T-cell (primary cell): ENCODE results near the gene NPBWR2. TPM values are rescaled to one million over a fixed set of nuclear protein-coding genes. Genes with fewer than 3 reads are reported as not detected.

Experiments
- ATAC-seq, 4 experiments: fragments of 200-7000 bp in 3 of 4; fragments of 150-1000 bp in 1 of 4; cut with Tn5 transposase; replicated peaks in 1 of 4; 1 replicate in 3 of 4; 2 replicates in 1 of 4; pipeline ENCODE4 v1.10.0; 2021; ENCODE audit warnings: moderate library complexity in 3 of 4, mild to moderate bottlenecking in 2 of 4, moderate number of reproducible peaks in 1 of 4
- CTCF ChIA-PET, 2 donors: fragments of 300-600 bp; sonication (Branson Sonifier 250); formaldehyde crosslinking; loops; one replicate each; lab custom pipeline; 2022; ENCODE audit warnings: antibody characterized with exemption in 2 of 2; lab: Charles Lee
- POLR2A ChIA-PET, 2 donors: fragments of 300-600 bp; sonication (Branson Sonifier 250); formaldehyde crosslinking; loops; one replicate each; lab custom pipeline; 2022; ENCODE audit warnings: antibody characterized with exemption in 2 of 2; lab: Charles Lee
- DNase-seq, 35 experiments: peaks; one replicate each; pipeline versions ENCODE4 v3.0.0 to v3.0.0-alpha.2; 2013 to 2023
- H3K27ac ChIP-seq: one replicate; pipeline ENCODE4 v1.5.1; 2013; ENCODE audit warnings: low read length
- H3K27me3 ChIP-seq, 2 experiments: replicated peaks in 1 of 2; 1 replicate in 1 of 2; 2 replicates in 1 of 2; pipeline versions ENCODE4 v1.6.1 to v1.7.0; 2013; ENCODE audit warnings: low read length in 1 of 2, mixed read lengths in 1 of 2; ENCODE audit not compliant: control insufficient read depth in 2 of 2, insufficient read depth in 2 of 2; ENCODE audit errors: extremely low read depth in 1 of 2
- H3K36me3 ChIP-seq, 2 donors: 1 replicate in 1 of 2; 2 replicates in 1 of 2; pipeline versions ENCODE4 v1.6.1 to v1.7.0; 2013; ENCODE audit warnings: low read length in 1 of 2; ENCODE audit not compliant: control insufficient read depth in 2 of 2, insufficient read depth in 1 of 2; ENCODE audit errors: extremely low read depth in 1 of 2
- H3K4me1 ChIP-seq, 2 experiments: 1 replicate in 1 of 2; 2 replicates in 1 of 2; pipeline versions ENCODE4 v1.6.1 to v1.7.0; 2013; ENCODE audit warnings: low read length in 2 of 2, mixed read lengths in 1 of 2; ENCODE audit not compliant: insufficient read depth in 2 of 2, control insufficient read depth in 1 of 2; ENCODE audit errors: extremely low read depth in 1 of 2
- H3K4me3 ChIP-seq, 2 donors: 1 replicate in 1 of 2; 2 replicates in 1 of 2; pipeline versions ENCODE4 v1.5.1 to v1.7.0; 2013; ENCODE audit warnings: mild to moderate bottlenecking in 2 of 2, low read length in 1 of 2, moderate library complexity in 1 of 2; ENCODE audit not compliant: control insufficient read depth in 1 of 2; ENCODE audit errors: extremely low read depth in 1 of 2
- H3K9me3 ChIP-seq: 2 replicates; pipeline ENCODE4 v1.7.0; 2013
- H3K27ac Mint-ChIP-seq, 2 donors: one replicate each; pipeline ENCODE4 v1.8.0; 2020 to 2021; ENCODE audit warnings: mild to moderate bottlenecking in 2 of 2, mixed read lengths in 2 of 2
- H3K27me3 Mint-ChIP-seq, 2 donors: one replicate each; pipeline ENCODE4 v1.8.0; 2021 to 2022; ENCODE audit warnings: mixed read lengths in 2 of 2
- H3K36me3 Mint-ChIP-seq: one replicate; pipeline ENCODE4 v1.8.0; 2021; ENCODE audit warnings: mixed read lengths
- H3K4me1 Mint-ChIP-seq, 3 donors: one replicate each; pipeline ENCODE4 v1.8.0; 2020 to 2022; ENCODE audit warnings: mixed read lengths in 3 of 3, mild to moderate bottlenecking in 1 of 3
- H3K4me3 Mint-ChIP-seq, 3 donors: one replicate each; pipeline ENCODE4 v1.8.0; 2020 to 2022; ENCODE audit warnings: mild to moderate bottlenecking in 3 of 3, mixed read lengths in 3 of 3, moderate library complexity in 3 of 3
- H3K9me3 Mint-ChIP-seq, 3 donors: one replicate each; pipeline ENCODE4 v1.8.0; 2020 to 2022; ENCODE audit warnings: mixed read lengths in 3 of 3
- WGBS: methylation state at CpG from one replicate; pipeline ENCODE4 v1.1.5; 2013; ENCODE audit warnings: missing lambda C conversion rate; ENCODE audit not compliant: insufficient coverage; 5-methylcytosine and 5-hydroxymethylcytosine counted together
- total RNA-seq, 35 experiments: library from RNA in 6 of 35; stranded (reverse) in 6 of 35; fragments of 120-200 nt in 1 of 35; gene quantifications; one replicate each; pipeline versions ENCODE4 v1.2.1 to v1.2.4 and lab custom pipeline; 2013 to 2026

NPBWR2 gene
- total RNA-seq, 5 donors from 2014 or later (not counting 1 experiment from before 2014, with no cell fraction given), result not detected

- H3K27ac Mint-ChIP-seq, result no peak overlapping the region
- Histone ChIP-seq H3K4me1 (no peaks in the 10 kb centered on the region), H3K27me3 (peaks cover 0 to 27% of the 10 kb centered on the region in 2 experiments), H3K4me3 (no peak overlapping the region), H3K27ac (no peak overlapping the region), H3K9me3 (no peaks in the 10 kb centered on the region), H3K36me3 (no peaks in the 10 kb centered on the region)
- DNase-seq (no peak), ATAC-seq (no peak)
- POLR2A ChIA-PET, result no interaction called here
- CTCF ChIA-PET, result no interaction called here
- H3K9me3 Mint-ChIP-seq, result peaks cover 5 to 9% (median 5%) of the 10 kb centered on the region in 3 donors
- no peak overlapping the region for H3K4me3 Mint-ChIP-seq
- no peaks in the 10 kb centered on the region for H3K4me1 Mint-ChIP-seq
- H3K27me3 Mint-ChIP-seq, result peaks cover 0 to 7% of the 10 kb centered on the region in 2 donors
- 80% methylated on average over 1 of the region's 5 CpGs for WGBS
- no peaks in the 10 kb centered on the region for H3K36me3 Mint-ChIP-seq
Measured at GRCh38 chr20:64148581-64148980, 41.2 kb upstream of the NPBWR2 start.

GRCh38 chr20:64146936-64147477 is 39.6 kb upstream of the NPBWR2 start:
- peaks cover 5 to 9% (median 5%) of the 10 kb centered on the region in 3 donors for H3K9me3 Mint-ChIP-seq
- no peak overlapping the region for H3K4me3 Mint-ChIP-seq
- no peaks in the 10 kb centered on the region for H3K36me3 Mint-ChIP-seq
- ChIA-PET CTCF (no interaction called here), POLR2A (no interaction called here)
- Histone ChIP-seq H3K9me3 (no peaks in the 10 kb centered on the region), H3K27me3 (peaks cover 0 to 34% of the 10 kb centered on the region in 2 experiments), H3K36me3 (no peaks in the 10 kb centered on the region), H3K4me3 (no peak overlapping the region), H3K27ac (no peak overlapping the region), H3K4me1 (no peaks in the 10 kb centered on the region)
- ATAC-seq (no peak), DNase-seq (no peak)
- no peaks in the 10 kb centered on the region for H3K4me1 Mint-ChIP-seq
- WGBS, result 77% methylated on average over 8 of the region's 12 CpGs
- no peak overlapping the region for H3K27ac Mint-ChIP-seq
- H3K27me3 Mint-ChIP-seq, result peaks cover 3 to 9% of the 10 kb centered on the region in 2 donors

GRCh38 chr20:64146301-64146935 is 39.1 kb upstream of the NPBWR2 start:
- DNase-seq (no peak), ATAC-seq (no peak)
- Histone ChIP-seq H3K27ac (no peak overlapping the region), H3K4me3 (no peak overlapping the region), H3K36me3 (no peaks in the 10 kb centered on the region), H3K27me3 (peaks cover 0 to 34% of the 10 kb centered on the region in 2 experiments), H3K9me3 (no peaks in the 10 kb centered on the region), H3K4me1 (no peaks in the 10 kb centered on the region)
- Mint-ChIP-seq H3K4me1 (no peaks in the 10 kb centered on the region), H3K27ac (no peak overlapping the region), H3K27me3 (peaks cover 3 to 9% of the 10 kb centered on the region in 2 donors), H3K36me3 (no peaks in the 10 kb centered on the region), H3K4me3 (no peak overlapping the region), H3K9me3 (peaks cover 5 to 9% (median 5%) of the 10 kb centered on the region in 3 donors)
- ChIA-PET CTCF (no interaction called here), POLR2A (no interaction called here)
- 90% methylated on average over 3 of the region's 7 CpGs for WGBS

- peaks cover 3 to 14% of the 10 kb centered on the region in 2 donors for H3K27me3 Mint-ChIP-seq
- no peaks in the 10 kb centered on the region for H3K36me3 ChIP-seq
- ChIA-PET CTCF (no interaction called here), POLR2A (no interaction called here)
- peaks cover 5 to 9% (median 5%) of the 10 kb centered on the region in 3 donors for H3K9me3 Mint-ChIP-seq
- DNase-seq, result no peak
- no peak for ATAC-seq
- no peak overlapping the region for H3K27ac Mint-ChIP-seq
- 83% methylated on average over 16 of the region's 17 CpGs for WGBS
- H3K27ac ChIP-seq, result no peak overlapping the region
- H3K4me3 ChIP-seq, result no peak overlapping the region
- peaks cover 0 to 40% of the 10 kb centered on the region in 2 experiments for H3K27me3 ChIP-seq
- no peaks in the 10 kb centered on the region for H3K36me3 Mint-ChIP-seq
- no peaks in the 10 kb centered on the region for H3K4me1 ChIP-seq
- H3K4me3 Mint-ChIP-seq, result no peak overlapping the region
- H3K4me1 Mint-ChIP-seq, result no peaks in the 10 kb centered on the region
- H3K9me3 ChIP-seq, result no peaks in the 10 kb centered on the region
Measured at GRCh38 chr20:64145458-64146300, 38.3 kb upstream of the NPBWR2 start.

GRCh38 chr20:64144144-64144912 is 37.0 kb upstream of the NPBWR2 start:
- no peaks in the 10 kb centered on the region for H3K36me3 ChIP-seq
- Mint-ChIP-seq H3K36me3 (no peaks in the 10 kb centered on the region), H3K27ac (no peak overlapping the region), H3K4me1 (no peaks in the 10 kb centered on the region), H3K4me3 (no peak overlapping the region), H3K27me3 (peaks cover 3 to 22% of the 10 kb centered on the region in 2 donors), H3K9me3 (peaks cover 5 to 9% (median 5%) of the 10 kb centered on the region in 3 donors)
- peaks cover 0 to 48% of the 10 kb centered on the region in 2 experiments for H3K27me3 ChIP-seq
- H3K27ac ChIP-seq, result no peak overlapping the region
- H3K4me1 ChIP-seq, result no peaks in the 10 kb centered on the region
- no peak for DNase-seq
- H3K4me3 ChIP-seq, result no peak overlapping the region
- WGBS, result 93% methylated on average over 8 of the region's 8 CpGs
- no peak for ATAC-seq
- ChIA-PET POLR2A (no interaction called here), CTCF (no interaction called here)
- no peaks in the 10 kb centered on the region for H3K9me3 ChIP-seq
